ENCODE data around the gene HEATR9. TPM values are rescaled to one million over a fixed set of nuclear protein-coding genes. Genes with fewer than 3 reads are reported as not detected.

HEATR9 gene
- total RNA-seq, 1 experiment from 2014 or later, result not detected

- H3K4me1 ChIP-seq (ENCODE audit: control insufficient read depth in 1 of 2, insufficient read depth in 2 of 2, low read length in 2 of 2), result no peaks in the 10 kb centered on the region
- no peak within 1 kb of the TSS for H2AFZ ChIP-seq (ENCODE audit: low read depth, low read length, poor library complexity, severe bottlenecking)
- H3K36me3 ChIP-seq (ENCODE audit: control insufficient read depth in 1 of 2, insufficient read depth in 2 of 2, low read length in 2 of 2), result no peaks in the 10 kb centered on the region
- no peaks in the 10 kb centered on the region for H3K27me3 ChIP-seq (ENCODE audit: insufficient read depth, low read length)
- no peaks in the 10 kb centered on the region for H4K20me1 ChIP-seq (ENCODE audit: insufficient read depth)
- no peaks in the 10 kb centered on the region for H3K79me2 ChIP-seq (ENCODE audit: insufficient read depth, low read length)
- intact Hi-C loops (cut with micrococcal nuclease), result no loop called here
- no peak within 1 kb of the TSS for H3K4me3 ChIP-seq (replicated peaks in 1 of 2; ENCODE audit: low read depth in 1 of 2, low read length in 2 of 2)
- BruUV-seq (replicated peaks), result no TSS peak
- no peak within 1 kb of the TSS for H3K4me2 ChIP-seq (ENCODE audit: low read length)
- POLR2A ChIA-PET, result no interaction called here
- no peak for TF ChIP-seq ELF1 (IDR thresholded peaks at IDR 0.05; ENCODE audit: borderline replicate concordance, low read depth)
- no peak for TF ChIP-seq SRF (IDR thresholded peaks at IDR 0.05; ENCODE audit: low read depth)
- no peak for TF ChIP-seq RAD21 (IDR thresholded peaks at IDR 0.05; ENCODE audit: low read depth)
- TF ChIP-seq EZH2phosphoT487 (IDR thresholded peaks at IDR 0.05; ENCODE audit: borderline replicate concordance), result no peak
- TF ChIP-seq ZBTB33 (IDR thresholded peaks at IDR 0.05; ENCODE audit: extremely low read depth, insufficient replicate concordance, low read length), result no peak
- TF ChIP-seq ZFX (IDR thresholded peaks at IDR 0.05), result no peak
- no peak for TF ChIP-seq ATF3 (IDR thresholded peaks at IDR 0.05)
- TF ChIP-seq CTCF (IDR thresholded peaks at IDR 0.05 in 2 of 3, conservative IDR thresholded peaks at IDR 0.05 in 1 of 3; ENCODE audit: borderline replicate concordance in 1 of 3, insufficient read depth in 1 of 3, low read depth in 2 of 3, low read length in 2 of 3), result no peak
- no peak for TF ChIP-seq ZNF274 (IDR thresholded peaks at IDR 0.05; ENCODE audit: low read depth, low read length)
- TF ChIP-seq YY1 (IDR thresholded peaks at IDR 0.05; ENCODE audit: extremely low read depth, insufficient replicate concordance, low read depth, low read length), result no peak
- no peak for TF ChIP-seq EZH2 (IDR thresholded peaks at IDR 0.05)
- TF ChIP-seq POLR2A (IDR thresholded peaks at IDR 0.05; ENCODE audit: borderline replicate concordance, extremely low read depth, insufficient read depth, insufficient read length), result no peak
- no peak for TF ChIP-seq JUND (IDR thresholded peaks at IDR 0.05)
- no peak for TF ChIP-seq SP1 (IDR thresholded peaks at IDR 0.05; ENCODE audit: low read depth)
- no peaks in the 10 kb centered on the region for H3K9me2 ChIP-seq (ENCODE audit: insufficient read depth)
- RAD21 ChIA-PET (ENCODE audit: low non-redundant PET in 1 of 2, low total read pairs in 2 of 2, uncharacterized antibody in 2 of 2, unreplicated experiment in 2 of 2), result no interaction called here
- no peaks in the 10 kb centered on the region for H3K9me3 ChIP-seq (ENCODE audit: control insufficient read depth in 1 of 2, insufficient read depth in 1 of 2, low read depth in 1 of 2, low read length in 2 of 2)
- CTCF ChIA-PET, result no interaction called here
- no peak within 1 kb of the TSS for H3K9ac ChIP-seq (ENCODE audit: low read length)
- H3K27ac ChIP-seq (ENCODE audit: low read depth, low read length), result no peak within 1 kb of the TSS
- ATAC-seq, result no peak
- no peak for DNase-seq (ENCODE audit: low read depth, low spot score)
Observed at GRCh38 chr17:35879773-35880654, 11.3 kb upstream of the HEATR9 start, which contains the start of gene CCL5. TSS of gene CCL5 (minus strand) at chr17:35880360.
